NAMALWA (cell line): Measurements from ENCODE around the gene PGBD5.
A peak's percentile ranks its signal among the peaks of the same experiment; 100 is the strongest.

Source experiments
- DNase-seq: peaks from one replicate; pipeline ENCODE4 v3.0.0-alpha.2; 2015; ENCODE audit warnings: low spot score

The PGBD5 gene

DNA sequence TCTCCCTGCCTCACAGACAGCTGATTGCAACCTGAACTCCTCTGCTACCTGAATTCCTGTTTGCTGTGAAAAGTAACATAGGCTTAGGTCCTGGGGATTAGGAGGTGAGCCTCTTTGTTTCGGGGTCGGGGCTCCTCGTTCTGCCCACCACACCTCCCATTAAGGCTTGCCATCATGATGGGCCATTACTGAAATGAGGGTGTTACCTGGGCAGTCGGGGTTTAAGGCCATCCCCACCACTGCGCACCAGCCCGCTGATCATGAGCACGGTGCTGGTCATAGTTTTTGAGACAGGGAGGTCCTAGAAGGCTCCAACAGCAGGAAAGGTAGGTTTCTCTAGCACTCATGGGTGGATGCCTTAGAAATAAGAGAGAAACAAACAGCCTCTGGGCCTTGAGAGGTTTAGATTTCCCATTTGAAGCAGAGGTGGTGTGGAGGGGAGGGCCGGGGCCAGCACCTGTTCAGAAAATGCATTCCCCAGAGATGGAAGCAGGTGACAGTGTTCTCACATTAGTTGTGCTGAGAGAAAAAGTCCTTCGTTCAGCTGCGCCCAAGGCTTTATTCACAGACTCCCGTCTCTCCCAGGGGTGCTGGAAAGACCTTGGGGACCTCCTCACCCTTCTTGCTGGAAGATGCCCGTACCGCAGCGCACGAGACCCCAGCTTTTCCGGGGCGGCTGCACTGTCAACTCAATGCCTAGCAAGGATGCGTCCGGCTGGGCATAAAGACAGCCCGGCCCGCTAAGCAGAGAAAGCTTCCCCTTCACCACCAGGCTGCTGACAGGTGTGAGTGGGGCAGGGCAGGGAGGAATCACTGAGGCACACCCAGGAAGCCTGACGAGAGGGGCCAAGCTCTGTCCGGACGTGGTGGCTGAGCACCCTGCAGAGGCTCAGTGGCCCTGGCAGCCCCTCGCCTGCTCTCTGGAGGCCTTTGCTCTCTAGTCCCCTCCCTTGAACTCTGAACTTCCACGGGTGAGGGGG is 125.5 kb downstream of the PGBD5 start:
- DNase-seq, result no peak

DNA sequence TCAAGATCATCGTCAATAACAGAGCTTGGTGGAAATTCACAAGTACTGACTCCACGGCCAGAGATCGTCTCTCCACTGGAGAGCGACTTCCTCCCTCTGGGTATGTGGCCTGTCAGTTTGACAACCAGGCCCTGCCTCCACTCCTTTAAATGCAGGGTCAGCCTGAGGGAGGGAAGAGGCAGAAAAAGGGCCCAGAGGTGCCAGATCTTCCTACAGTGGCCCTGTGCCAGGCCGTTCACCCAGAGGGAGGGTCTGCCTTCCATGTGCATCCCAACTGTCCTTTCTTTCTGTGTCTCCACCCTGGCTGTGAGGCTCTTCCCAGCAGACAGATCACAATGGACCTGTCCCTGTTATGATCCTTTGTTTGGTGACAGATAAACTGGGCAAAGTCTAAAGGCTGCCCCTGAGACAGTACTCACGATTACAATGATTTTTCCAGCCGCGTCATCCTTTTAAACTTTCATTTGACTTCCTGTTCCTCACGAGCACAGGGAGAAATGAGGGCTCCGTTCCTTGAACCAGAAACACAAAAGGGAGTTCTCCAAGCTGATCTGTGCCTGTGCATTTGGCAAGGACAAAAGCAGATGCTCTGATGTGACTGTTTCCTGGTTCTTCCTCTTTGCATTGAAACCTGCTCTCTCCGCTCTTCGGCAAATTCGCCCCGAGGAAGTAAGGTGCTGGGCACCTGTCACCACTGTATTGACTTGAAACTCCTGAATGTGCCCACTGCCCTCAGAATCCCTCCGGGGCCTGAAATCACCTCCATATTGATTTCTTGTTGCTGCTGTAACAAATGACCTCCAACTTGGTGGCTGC is 126.7 kb downstream of the PGBD5 start:
- DNase-seq, result no peak

DNA sequence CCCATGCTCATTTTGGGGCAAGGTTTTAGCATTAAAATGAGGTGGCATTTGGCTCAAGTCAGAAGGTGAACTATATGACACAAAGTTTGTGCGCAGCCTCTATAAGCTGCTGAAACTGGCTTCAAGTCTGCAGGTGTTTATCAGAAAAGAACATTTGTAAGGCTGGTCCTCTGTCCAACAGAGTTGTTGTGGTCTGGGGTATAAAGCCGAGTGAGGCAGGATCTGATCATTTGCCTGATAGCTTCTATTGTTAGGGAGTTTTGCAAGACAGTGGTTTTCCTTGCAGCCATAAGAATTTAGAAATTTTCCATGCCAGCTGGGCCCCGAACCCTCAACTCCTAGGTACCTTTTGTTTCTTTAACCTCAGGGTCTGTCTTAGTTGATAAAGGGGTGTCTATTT is 130.8 kb downstream of the PGBD5 start:
- DNase-seq, result no peak

GRCh38 chr1:230293390-230293700 is 132.8 kb downstream of the PGBD5 start:
- no peak for DNase-seq

DNA sequence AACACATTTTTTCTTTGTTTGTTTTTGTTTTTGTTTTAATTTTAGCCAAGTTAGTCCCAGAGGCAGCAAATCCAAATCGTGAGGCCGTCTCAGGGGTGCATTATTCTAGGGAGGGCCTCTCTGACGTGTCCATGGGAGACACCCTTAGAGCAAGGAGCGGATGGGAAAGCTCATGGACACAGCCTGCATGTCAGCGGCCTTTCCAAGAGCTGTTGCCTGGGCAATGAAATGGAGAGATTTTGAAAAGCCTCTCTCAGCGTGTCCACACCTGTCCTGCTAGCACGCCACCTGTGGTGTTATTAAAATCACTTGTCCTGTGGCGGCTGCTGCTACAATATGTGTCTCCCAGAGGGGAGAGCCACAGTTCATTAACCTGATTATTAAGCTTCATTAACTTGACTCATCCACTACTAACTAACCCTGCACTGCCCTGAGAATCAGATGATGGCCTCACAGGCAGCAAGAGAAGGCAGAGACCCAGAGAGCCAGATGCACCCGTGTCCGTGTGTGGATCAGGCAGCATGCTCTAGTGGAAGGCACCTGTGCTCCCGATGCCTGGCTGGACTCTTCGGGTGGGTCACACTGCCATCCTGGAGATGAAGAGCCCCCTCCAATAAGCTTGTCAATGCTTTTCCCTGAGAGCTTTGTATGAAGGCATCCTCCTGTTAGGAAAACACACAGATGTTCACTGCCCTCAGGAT is 133.3 kb downstream of the PGBD5 start:
- no peak for DNase-seq

- DNase-seq, result no peak
Observed at GRCh38 chr1:230291731-230292620, 134.2 kb downstream of the PGBD5 start.

DNA sequence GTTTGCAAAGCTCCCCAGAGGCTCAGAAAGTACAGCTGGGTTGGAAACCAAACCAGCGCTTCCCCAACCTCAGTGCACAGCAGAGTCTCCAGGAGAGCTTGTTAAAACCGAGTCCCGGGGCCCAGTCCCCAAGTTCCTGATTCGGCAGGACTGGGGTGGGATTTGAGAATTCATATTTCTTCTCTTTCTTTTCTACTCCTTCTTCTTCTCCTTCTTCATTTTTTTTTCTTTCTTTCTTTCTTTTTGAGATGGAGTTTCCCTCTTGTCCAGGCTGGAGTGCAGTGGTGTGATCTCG is 136.8 kb downstream of the PGBD5 start:
- no peak for DNase-seq

GRCh38 chr1:230288641-230289349 is 137.3 kb downstream of the PGBD5 start:
- no peak for DNase-seq

DNA sequence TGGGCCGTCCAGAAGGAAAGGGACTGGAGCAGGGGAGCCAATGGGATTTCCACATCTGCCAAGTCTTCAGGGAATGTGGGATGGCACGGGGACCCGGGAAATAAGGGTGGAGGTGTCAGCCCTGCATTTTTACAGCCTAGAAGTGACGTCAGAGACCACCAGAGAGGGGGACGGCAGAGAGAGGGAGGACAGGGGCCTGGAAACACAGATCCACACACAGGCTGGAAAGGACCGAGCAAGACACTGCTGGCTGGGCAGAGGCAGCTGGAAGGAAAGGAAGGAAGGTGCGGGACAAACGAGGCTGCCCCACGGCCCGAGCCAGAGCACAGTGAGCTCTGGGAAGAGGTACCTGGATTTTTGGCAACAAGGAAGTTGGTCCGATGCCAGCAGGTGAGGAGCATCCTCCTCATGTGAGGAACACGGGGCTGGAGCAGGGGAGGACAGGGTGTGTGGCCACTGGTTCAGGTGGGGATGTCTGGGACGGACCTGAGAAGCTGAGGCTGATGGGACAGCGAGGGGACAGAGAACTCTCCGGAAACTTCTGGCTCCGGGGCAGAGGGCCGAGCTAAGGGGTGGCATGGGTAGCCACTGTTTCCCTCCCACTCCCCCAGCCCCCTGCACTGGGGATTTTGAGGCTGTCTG is 138.3 kb downstream of the PGBD5 start:
- DNase-seq, result no peak

DNA sequence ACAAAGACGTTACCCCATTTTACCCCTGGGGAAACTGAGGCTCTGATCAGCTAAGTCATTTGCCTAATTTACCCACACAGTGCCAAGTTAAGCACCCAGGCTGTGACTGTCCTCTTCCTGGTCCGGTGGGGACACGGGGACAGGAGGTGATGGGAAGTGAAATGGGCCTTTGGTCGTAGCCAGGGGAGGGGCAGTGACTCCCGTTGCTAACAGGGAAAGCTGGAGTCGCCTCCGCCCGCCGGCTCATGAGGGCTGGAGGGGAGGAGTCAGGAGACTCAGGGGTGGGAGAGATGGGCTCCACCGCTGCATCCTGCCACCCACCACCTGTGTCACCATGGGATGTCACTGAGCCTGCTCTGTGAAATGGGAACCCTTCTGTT is 139.3 kb downstream of the PGBD5 start:
- no peak for DNase-seq

- DNase-seq, result no peak
Observed at GRCh38 chr1:230286166-230286889, 139.8 kb downstream of the PGBD5 start.

GRCh38 chr1:230285351-230285750 is 140.8 kb downstream of the PGBD5 start:
- DNase-seq, result no peak

GRCh38 chr1:230284891-230285290 is 141.2 kb downstream of the PGBD5 start:
- DNase-seq, result no peak

GRCh38 chr1:230283678-230284077 is 142.5 kb downstream of the PGBD5 start:
- no peak for DNase-seq

- DNase-seq, result peak; percentile 23
Observed at GRCh38 chr1:230282157-230282556, 144.0 kb downstream of the PGBD5 start.

DNA sequence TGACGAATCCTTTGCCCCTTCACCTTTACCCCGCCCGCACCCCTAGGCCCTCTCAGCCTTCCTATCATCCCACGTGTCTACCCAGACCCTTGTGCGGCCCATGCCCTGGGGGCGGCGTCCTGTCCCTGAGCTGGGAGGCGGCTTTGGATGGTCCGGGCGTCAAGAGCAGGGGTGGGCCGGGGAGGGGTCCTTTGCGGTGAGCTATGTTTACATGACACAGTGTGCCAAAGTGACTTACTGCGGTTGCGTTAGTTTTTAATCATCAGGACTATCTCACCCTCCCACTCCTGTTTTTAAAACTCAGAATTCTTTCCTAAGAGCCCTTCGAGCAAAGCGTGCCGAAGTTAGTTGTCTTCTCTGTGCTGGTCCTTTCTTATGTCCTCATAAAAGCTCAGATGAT is 144.6 kb downstream of the PGBD5 start:
- no peak for DNase-seq

DNA sequence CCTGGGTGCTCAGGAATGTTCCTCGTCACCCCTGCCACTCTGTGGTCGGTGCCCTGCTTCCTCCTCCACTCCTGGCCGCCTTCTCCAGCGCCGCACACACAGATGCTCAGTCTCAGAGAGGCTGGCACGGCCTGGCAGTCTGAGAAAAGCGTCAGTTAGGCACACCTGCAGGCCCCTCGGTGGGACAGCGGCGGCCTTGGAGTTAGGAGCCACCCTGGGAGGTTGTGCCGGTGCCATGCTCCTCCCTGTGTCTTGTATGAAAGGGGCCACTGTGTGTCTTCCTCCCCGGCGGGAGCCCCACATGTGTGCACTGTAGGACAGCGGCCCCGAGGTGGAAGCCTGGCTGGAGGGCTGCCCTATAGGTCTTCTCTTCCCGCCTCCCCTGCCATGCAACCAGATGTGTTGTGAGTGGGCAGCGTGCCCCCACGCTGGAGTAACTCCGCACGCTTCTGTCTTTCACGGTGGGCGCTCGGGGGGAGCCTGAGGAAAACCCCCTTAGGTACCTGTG is 145.2 kb downstream of the PGBD5 start:
- no peak for DNase-seq

DNA sequence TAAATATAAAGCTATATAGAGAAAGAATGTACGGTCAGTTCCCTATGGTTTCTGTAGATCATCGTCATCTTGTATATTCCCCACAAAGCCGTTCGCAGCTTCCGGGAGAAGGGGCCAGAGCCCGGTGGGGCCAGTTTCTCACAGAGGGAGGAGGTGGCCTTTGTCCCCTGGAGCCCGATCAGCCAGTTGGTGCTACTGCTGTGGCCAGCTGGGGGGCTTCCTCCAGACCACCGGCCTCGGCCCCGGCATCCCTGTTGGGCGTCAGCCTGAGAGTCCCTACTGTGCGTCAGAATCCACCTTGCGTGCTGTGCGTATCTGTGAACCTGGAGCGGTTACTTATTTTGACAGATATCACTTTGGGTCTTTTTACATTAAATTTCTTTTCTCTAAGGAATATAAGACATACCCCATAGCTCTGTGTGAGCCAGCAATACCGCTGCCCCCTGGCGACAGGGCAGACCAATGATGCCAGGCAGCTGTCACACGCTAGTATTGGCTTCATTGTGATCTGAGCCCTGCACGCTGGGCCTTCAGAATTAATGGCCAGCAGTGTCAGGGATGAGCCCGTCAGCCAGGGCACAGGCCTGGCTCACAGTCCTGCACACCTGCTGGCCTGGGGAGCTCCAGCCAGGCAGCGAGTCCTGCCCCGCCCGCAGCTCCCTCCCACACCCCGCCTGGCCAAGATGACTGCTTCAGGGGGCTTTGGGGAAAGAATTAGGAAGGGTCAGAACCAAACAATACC is 145.9 kb downstream of the PGBD5 start:
- DNase-seq, result no peak

- DNase-seq, result no peak
Observed at GRCh38 chr1:230279583-230279945, 146.6 kb downstream of the PGBD5 start.
